Peyer's patch (tissue), 4 donors: ENCODE measurements around the gene P2RY14. TPM values are rescaled to one million over a fixed set of nuclear protein-coding genes. Genes with fewer than 3 reads are reported as not detected.
A peak's percentile ranks its signal among the peaks of the same experiment; 100 is the strongest.

Source experiments
- DNase-seq, 3 donors: peaks; one replicate each; pipeline ENCODE4 v3.0.0-alpha.2; 2017 to 2019
- H3K27ac ChIP-seq, 4 donors: fragments of 200-600 bp; sonication (generic); one replicate each; pipeline ENCODE4 v1.5.1; 2016 to 2019
- H3K27me3 ChIP-seq, 2 donors: fragments of 200-600 bp; sonication (generic); one replicate each; pipeline ENCODE4 v1.5.1; 2019
- H3K36me3 ChIP-seq, 3 donors: fragments of 200-600 bp; sonication (generic); one replicate each; pipeline ENCODE4 v1.5.1; 2016 to 2019
- H3K4me1 ChIP-seq, 4 donors: fragments of 200-600 bp; sonication (generic); one replicate each; pipeline ENCODE4 v1.5.1; 2016 to 2019
- H3K4me3 ChIP-seq, 4 donors: fragments of 200-600 bp; sonication (generic); 1 replicate in 3 of 4; 2 replicates in 1 of 4; pipeline ENCODE4 v1.5.1; 2016 to 2019; ENCODE audit warnings: mild to moderate bottlenecking in 1 of 4
- H3K9me3 ChIP-seq, 4 donors: fragments of 200-600 bp; sonication (generic); one replicate each; pipeline ENCODE4 v1.5.1; 2016 to 2019; ENCODE audit warnings: mild to moderate bottlenecking in 1 of 4
- POLR2A ChIP-seq, 2 donors: fragments of 450-650 bp; IDR thresholded peaks; one replicate each; pipeline ENCODE4 v1.5.1; 2017; ENCODE audit warnings: antibody characterized with exemption in 2 of 2, mild to moderate bottlenecking in 2 of 2, moderate library complexity in 2 of 2
- total RNA-seq, 4 donors: library from RNA; depleted of rRNA; stranded (reverse); fragments of >200 nt; gene quantifications; one replicate each; pipeline ENCODE4 v1.1.0, GENCODE V29; 2016
- TF ChIP-seq, protein P1 (sequence below), 6 experiments: fragments of 450-650 bp in 4 of 6; fragments of 200-600 bp in 2 of 6; sonication (generic) in 1 of 6; IDR thresholded peaks; one replicate each; pipeline ENCODE4 v1.5.1; 2017 to 2019; ENCODE audit warnings: antibody characterized with exemption in 6 of 6, mild to moderate bottlenecking in 3 of 6, moderate library complexity in 1 of 6

P2RY14 gene
- total RNA-seq, 4 donors from 2014 or later: 1.2 to 3.6 (median 2.0) TPM

DNA sequence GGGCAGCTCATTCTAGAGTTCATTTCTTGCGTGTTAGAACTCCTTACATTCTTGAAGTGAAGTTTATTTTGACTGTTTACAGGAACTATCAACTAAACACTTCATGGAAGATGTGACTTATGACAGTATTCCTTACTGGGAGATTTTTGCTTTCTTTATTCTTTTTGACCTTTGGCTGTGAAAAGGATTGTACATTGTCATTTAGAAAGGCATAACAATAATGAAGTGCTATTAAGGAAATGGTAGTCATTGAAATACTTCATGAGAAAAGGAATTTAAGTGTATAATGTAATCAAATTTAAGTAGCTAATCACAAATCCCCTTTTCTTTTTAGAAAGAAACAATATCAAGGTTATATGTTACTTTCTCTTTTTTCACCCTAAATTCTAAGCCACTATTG is 11.3 kb downstream of the P2RY14 start:
- Histone ChIP-seq H3K36me3 (no peaks in the 10 kb centered on the region), H3K4me1 (no peaks in the 10 kb centered on the region), H3K9me3 (no peaks in the 10 kb centered on the region), H3K4me3 (no peak overlapping the region), H3K27ac (peak overlapping the region in 2 of 4 donors; percentile 22 to 69), H3K27me3 (no peaks in the 10 kb centered on the region)
- DNase-seq: no peak
- TF ChIP-seq, protein P1, sequence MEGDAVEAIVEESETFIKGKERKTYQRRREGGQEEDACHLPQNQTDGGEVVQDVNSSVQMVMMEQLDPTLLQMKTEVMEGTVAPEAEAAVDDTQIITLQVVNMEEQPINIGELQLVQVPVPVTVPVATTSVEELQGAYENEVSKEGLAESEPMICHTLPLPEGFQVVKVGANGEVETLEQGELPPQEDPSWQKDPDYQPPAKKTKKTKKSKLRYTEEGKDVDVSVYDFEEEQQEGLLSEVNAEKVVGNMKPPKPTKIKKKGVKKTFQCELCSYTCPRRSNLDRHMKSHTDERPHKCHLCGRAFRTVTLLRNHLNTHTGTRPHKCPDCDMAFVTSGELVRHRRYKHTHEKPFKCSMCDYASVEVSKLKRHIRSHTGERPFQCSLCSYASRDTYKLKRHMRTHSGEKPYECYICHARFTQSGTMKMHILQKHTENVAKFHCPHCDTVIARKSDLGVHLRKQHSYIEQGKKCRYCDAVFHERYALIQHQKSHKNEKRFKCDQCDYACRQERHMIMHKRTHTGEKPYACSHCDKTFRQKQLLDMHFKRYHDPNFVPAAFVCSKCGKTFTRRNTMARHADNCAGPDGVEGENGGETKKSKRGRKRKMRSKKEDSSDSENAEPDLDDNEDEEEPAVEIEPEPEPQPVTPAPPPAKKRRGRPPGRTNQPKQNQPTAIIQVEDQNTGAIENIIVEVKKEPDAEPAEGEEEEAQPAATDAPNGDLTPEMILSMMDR (IDR thresholded peaks at IDR 0.05): no peak
- TF ChIP-seq POLR2A (IDR thresholded peaks at IDR 0.05): no peak

DNA sequence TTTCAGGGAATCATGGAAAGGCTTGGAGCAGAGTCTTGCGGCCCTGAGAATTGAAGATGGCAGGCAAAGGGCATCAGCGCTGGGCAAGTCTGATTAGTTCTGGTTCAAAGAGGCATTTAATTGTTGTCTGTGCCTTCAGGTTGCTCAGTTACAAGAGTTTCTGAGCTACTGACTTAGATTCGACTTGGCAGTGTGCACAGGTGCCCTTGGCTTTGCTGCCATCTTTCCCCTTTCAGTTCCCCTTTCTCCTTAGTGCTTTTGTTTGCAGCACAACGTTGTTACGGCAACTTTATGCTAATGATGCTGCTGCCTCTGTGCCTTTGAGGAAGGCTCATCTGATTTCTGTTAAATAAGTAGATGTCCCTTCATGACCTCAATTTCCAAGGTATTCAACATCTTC is 12.5 kb downstream of the P2RY14 start:
- Histone ChIP-seq H3K4me1 (no peaks in the 10 kb centered on the region), H3K27ac (peak overlapping the region in 2 of 4 donors; percentile 49 to 69), H3K4me3 (no peak overlapping the region), H3K36me3 (no peaks in the 10 kb centered on the region), H3K9me3 (no peaks in the 10 kb centered on the region), H3K27me3 (no peaks in the 10 kb centered on the region)
- DNase-seq: peak in 2 of 3 donors; percentile 53 to 77
- no peak for TF ChIP-seq POLR2A (IDR thresholded peaks at IDR 0.05)
- TF ChIP-seq, protein P1 (IDR thresholded peaks at IDR 0.05): no peak

DNA sequence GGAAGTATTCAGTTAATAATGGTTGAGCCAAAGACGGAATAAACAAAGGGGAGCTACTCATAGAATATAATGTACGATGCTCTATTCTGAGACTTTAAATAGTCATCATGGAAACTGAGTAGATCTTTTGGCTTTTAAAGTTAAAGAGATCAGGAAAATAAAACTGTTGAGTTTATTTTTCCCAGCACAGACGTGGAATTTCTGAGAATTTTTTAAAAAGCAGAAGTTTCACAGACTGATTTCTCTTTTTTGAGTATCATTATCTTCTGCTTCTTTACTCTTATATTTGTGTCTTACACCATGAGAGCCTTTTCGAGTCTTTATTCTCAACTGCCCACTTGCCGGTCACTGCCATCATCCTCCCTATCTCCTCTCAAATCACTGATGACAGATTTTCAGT is 13.2 kb downstream of the P2RY14 start:
- TF ChIP-seq POLR2A (IDR thresholded peaks at IDR 0.05): no peak
- TF ChIP-seq, protein P1 (IDR thresholded peaks at IDR 0.05): no peak
- Histone ChIP-seq H3K27ac (peak overlapping the region in 2 of 4 donors; percentile 49 to 69), H3K9me3 (no peaks in the 10 kb centered on the region), H3K4me1 (no peaks in the 10 kb centered on the region), H3K36me3 (no peaks in the 10 kb centered on the region), H3K27me3 (no peaks in the 10 kb centered on the region), H3K4me3 (no peak overlapping the region)
- no peak for DNase-seq

DNA sequence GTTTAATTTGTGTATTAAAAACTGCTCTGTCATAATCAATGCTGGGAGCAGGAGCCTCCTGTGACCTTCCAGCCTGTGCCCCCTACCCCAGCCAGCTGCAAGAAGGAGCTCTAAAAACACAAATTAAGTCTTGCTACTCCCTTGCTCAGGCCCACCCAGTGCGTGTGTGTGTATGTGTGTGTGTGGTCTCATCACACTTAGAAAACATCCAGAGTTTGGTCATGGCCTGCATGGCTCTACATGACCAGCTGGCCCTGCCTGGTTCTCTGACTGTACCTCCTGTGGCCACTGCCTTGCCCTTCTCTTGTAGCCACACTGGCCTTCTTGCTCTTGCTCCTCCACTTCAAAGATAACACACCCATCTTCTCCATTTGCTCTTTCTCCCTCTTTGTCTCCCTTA is 13.7 kb downstream of the P2RY14 start:
- no peaks in the 10 kb centered on the region for H3K27me3 ChIP-seq
- H3K4me1 ChIP-seq: no peaks in the 10 kb centered on the region
- no peaks in the 10 kb centered on the region for H3K9me3 ChIP-seq
- no peak overlapping the region for H3K4me3 ChIP-seq
- no peaks in the 10 kb centered on the region for H3K36me3 ChIP-seq
- peak overlapping the region in 3 of 4 donors; percentile 32 to 69 (median 49) for H3K27ac ChIP-seq
- TF ChIP-seq, protein P1 (IDR thresholded peaks at IDR 0.05): no peak
- TF ChIP-seq POLR2A (IDR thresholded peaks at IDR 0.05): no peak
- no peak for DNase-seq

DNA sequence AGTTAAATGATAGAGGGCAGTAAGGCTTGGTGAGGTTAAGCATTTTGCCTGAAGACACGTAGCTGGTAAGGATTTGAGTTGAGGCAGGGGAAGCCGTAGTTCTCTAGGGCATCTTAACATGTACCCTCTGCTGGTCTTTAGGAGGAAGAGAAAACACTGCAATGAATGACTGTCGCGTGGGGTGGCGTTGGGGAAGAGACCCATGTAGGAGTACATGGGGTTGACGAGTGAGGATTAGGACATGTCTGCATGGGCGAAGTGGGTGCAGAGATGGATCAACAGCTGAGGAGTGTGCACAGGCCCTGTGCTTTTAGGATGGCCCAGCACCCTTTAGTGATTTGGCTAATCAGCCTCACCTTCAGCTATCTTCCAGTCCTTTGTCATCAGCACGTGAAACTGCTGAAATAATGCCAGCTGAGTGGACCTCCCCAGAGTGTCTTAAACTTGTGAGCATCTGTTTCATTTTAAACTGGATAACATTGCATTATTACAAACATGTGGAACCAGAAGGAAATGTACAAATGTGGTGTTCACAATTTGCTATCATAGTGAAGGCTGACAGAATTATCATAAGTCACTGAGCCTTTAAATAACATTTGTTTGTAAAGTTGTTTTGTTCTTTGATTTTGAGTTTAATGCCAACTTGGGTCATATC is 15.3 kb downstream of the P2RY14 start:
- Histone ChIP-seq H3K27ac (peak overlapping the region in 2 of 4 donors; percentile 42 to 69), H3K36me3 (no peaks in the 10 kb centered on the region), H3K4me1 (no peaks in the 10 kb centered on the region), H3K9me3 (no peaks in the 10 kb centered on the region), H3K27me3 (no peaks in the 10 kb centered on the region), H3K4me3 (no peak overlapping the region)
- DNase-seq: no peak
- no peak for TF ChIP-seq POLR2A (IDR thresholded peaks at IDR 0.05)
- TF ChIP-seq, protein P1 (IDR thresholded peaks at IDR 0.05): no peak
